ENCODE results near the gene RAPGEF2. TPM values are rescaled to one million over a fixed set of nuclear protein-coding genes. Genes with fewer than 3 reads are reported as not detected.

Gene RAPGEF2
- total RNA-seq, 1 experiment from 2014 or later: 37.1 TPM

GRCh38 chr4:159117564-159117963 is 14.7 kb downstream of the RAPGEF2 start:
- no peak overlapping the region for H3K56ac ChIP-seq (ENCODE audit: insufficient read length, low read depth, low read length)
- no peak overlapping the region for H3K4me3 Mint-ChIP-seq
- H3K9me3 Mint-ChIP-seq: peaks cover 4 to 8% of the 10 kb centered on the region in 2 experiments
- no peak overlapping the region for H3K4ac ChIP-seq (ENCODE audit: low read depth, low read length)
- H3K9me3 ChIP-seq (ENCODE audit: control insufficient read depth, low read depth, low read length): no peaks in the 10 kb centered on the region
- H3K27ac Mint-ChIP-seq: no peak overlapping the region
- no peak for DNase-seq
- H3K27me3 ChIP-seq (ENCODE audit: insufficient read depth, low read length): no peaks in the 10 kb centered on the region
- peaks cover 5 to 6% of the 10 kb centered on the region in 2 experiments; a peak in 3 of 4 replicates for H3K4me1 Mint-ChIP-seq
- H4K5ac ChIP-seq (ENCODE audit: insufficient read length, low read depth, low read length): no peak overlapping the region
- no peak overlapping the region for H4K91ac ChIP-seq (ENCODE audit: insufficient read length, low read depth, low read length)
- WGBS (ENCODE audit: extremely low coverage, insufficient read length, low lambda C conversion rate): no CpG with 5 or more reads among the region's 2 CpGs
- TF ChIP-seq, protein P1, sequence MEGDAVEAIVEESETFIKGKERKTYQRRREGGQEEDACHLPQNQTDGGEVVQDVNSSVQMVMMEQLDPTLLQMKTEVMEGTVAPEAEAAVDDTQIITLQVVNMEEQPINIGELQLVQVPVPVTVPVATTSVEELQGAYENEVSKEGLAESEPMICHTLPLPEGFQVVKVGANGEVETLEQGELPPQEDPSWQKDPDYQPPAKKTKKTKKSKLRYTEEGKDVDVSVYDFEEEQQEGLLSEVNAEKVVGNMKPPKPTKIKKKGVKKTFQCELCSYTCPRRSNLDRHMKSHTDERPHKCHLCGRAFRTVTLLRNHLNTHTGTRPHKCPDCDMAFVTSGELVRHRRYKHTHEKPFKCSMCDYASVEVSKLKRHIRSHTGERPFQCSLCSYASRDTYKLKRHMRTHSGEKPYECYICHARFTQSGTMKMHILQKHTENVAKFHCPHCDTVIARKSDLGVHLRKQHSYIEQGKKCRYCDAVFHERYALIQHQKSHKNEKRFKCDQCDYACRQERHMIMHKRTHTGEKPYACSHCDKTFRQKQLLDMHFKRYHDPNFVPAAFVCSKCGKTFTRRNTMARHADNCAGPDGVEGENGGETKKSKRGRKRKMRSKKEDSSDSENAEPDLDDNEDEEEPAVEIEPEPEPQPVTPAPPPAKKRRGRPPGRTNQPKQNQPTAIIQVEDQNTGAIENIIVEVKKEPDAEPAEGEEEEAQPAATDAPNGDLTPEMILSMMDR (conservative IDR thresholded peaks at IDR 0.05): no peak
- H2BK15ac ChIP-seq (ENCODE audit: low read depth, low read length): no peak overlapping the region
- peaks cover 3% of the 10 kb centered on the region for H3K79me1 ChIP-seq (ENCODE audit: insufficient read depth, low read depth, low read length, poor library complexity, severe bottlenecking)
- no peak overlapping the region for H3T11ph ChIP-seq (ENCODE audit: low read length)
- H3K27me3 Mint-ChIP-seq (ENCODE audit: low read depth): no peaks in the 10 kb centered on the region
- no peak overlapping the region for H3K4me2 ChIP-seq (ENCODE audit: insufficient read depth, insufficient read length, low read length)
- no peak overlapping the region for H2AFZ ChIP-seq (ENCODE audit: low read length)
- no peaks in the 10 kb centered on the region for H4K20me1 ChIP-seq (ENCODE audit: control insufficient read depth, insufficient read depth, insufficient read length)
- H3K79me2 ChIP-seq (ENCODE audit: insufficient read depth, low read length): peaks cover 9% of the 10 kb centered on the region; the same call in 1 of the 2 replicates
- no peak overlapping the region for H3K23ac ChIP-seq (ENCODE audit: insufficient read length, low read depth, low read length)
- no peak overlapping the region for H3K9ac ChIP-seq (ENCODE audit: extremely low read depth, insufficient read length, low read length)
- H2AK5ac ChIP-seq (ENCODE audit: insufficient read length, low read length): no peak overlapping the region
- no peak overlapping the region for H3K27ac ChIP-seq (ENCODE audit: insufficient read length, low read depth, low read length)
- no peaks in the 10 kb centered on the region for H3K4me1 ChIP-seq (ENCODE audit: insufficient read depth, low read length)
- H2BK20ac ChIP-seq (ENCODE audit: low read depth, low read length, poor library complexity, severe bottlenecking): no peak overlapping the region
- H3K18ac ChIP-seq (ENCODE audit: insufficient read length, low read depth, low read length): no peak overlapping the region
- H3K36me3 Mint-ChIP-seq (ENCODE audit: insufficient read depth in 1 of 3, low read depth in 3 of 3): peaks cover 15 to 28% (median 17%) of the 10 kb centered on the region in 3 experiments
- no peak overlapping the region for H2BK12ac ChIP-seq (ENCODE audit: insufficient read length, low read depth, low read length)
- no peak overlapping the region for H3K14ac ChIP-seq (ENCODE audit: insufficient read depth, low read length)
- H2BK5ac ChIP-seq (ENCODE audit: insufficient read length, low read length): no peak overlapping the region
- H4K8ac ChIP-seq (replicated peaks; ENCODE audit: insufficient read length, low read depth, low read length): no peak overlapping the region
- H3K23me2 ChIP-seq (ENCODE audit: insufficient read length, low read depth, low read length, poor library complexity, severe bottlenecking): no peaks in the 10 kb centered on the region
- H2BK120ac ChIP-seq (ENCODE audit: low read depth, low read length, poor library complexity, severe bottlenecking): no peak overlapping the region
